Glomerular endothelial cell (primary cell): Measurements from ENCODE around the gene SPSB4. TPM values are rescaled to one million over a fixed set of nuclear protein-coding genes. Genes with fewer than 3 reads are reported as not detected.

Experiments used
- DNase-seq: peaks from one replicate; pipeline ENCODE4 v3.0.0-alpha.2; 2011; ENCODE audit warnings: low read depth, low spot score; ENCODE audit errors: extremely low read depth
- total RNA-seq: library from RNA; depleted of rRNA; stranded (reverse); fragments of >200 nt; gene quantifications from 2 replicates; pipeline ENCODE4 v1.2.3, GENCODE V29; 2015

The SPSB4 gene
- total RNA-seq, 1 donor from 2014 or later: not detected

DNA sequence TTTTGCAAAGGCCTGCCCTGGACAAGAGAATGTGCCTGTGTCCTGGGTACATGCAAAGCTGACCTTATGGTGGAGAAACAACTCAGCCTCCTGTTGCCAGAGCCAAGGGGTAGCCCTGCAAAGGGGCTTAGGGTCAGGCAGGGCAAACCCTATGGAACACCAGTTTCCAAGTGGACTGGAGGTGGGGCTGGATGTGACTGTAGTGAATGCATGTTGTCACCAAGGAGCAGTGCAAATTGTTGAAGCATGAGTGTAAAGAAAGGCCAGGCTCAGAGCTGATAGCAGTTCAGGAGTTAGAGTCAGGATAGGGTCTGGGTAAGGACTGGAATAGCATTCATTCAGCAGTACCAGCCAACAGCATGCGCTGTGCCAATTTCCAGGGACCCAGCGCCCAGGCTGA lies 97.6 kb downstream of the SPSB4 start:
- no peak for DNase-seq

DNA sequence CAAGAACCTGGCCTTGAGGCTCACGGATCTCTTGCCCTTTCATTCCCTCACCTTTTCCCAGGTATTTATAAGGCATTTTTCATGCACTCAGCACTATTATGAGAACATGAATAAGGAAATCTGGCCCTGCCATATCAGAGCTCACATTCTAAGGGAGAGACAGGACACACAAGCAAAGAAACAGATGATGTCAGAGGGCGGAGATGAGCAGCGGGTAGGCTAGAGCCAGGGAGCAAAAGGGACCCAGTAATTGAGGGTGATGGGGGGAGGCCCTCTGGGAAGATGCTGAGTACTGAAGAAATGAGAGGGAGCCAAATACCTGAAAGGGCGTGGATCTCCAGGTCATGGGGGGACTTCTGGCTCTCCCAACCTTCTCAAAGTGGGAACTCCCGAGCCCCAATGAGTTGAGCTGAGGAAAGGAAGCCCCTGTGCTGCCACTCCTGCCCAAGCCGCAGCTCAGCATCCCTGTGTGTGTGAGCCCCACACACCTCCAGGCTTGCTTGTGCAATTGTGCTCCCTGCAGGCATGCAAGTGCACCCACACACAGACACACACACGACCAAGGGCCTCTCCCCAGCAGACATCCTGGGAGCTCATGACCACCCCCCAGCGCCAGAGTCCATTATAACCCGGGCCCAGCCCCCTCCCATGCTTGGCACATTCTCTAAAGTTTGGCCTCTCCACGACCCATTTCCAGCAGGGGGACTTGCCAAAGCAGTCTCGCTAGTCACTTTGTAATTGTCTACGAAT lies 99.1 kb downstream of the SPSB4 start:
- DNase-seq: no peak

DNA sequence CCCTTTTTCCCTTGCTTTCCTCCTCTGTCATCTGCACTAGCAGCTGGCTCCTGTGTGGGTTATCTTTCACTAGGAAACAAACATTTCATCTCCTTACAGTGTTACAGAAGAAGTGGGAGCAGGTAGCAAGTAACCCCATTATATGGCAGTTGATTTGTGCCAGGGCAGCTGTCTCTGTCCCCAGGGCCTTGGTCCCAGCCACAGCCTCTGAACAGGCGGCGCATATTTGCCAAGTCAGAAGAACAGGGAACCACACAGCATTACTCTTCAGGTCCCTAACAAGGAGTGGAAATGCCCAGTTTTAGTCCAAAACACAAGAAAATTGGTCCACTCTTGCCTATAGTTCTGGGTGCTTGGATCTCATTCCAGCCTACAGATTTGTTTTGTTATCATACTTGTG lies 99.8 kb downstream of the SPSB4 start:
- DNase-seq: no peak

DNA sequence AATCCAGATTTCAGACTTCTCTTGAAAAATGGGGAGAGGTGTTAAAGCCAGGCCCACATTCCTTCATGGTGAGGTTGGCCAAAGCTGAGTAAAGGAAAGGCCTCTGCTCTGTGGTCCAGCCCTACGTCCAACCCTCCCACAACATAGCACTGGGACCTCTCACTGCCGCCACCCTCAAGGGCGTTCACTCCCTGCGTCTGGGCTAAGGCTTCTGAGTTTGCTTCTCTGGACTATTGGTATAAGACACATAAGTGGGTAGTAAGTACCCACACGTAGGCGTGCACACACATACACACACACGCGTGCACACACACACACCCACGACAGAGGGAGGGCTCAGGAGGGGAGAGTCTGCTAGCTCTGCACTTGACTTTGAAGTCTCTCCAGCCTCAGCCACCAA lies 100.3 kb downstream of the SPSB4 start:
- DNase-seq: no peak

DNA sequence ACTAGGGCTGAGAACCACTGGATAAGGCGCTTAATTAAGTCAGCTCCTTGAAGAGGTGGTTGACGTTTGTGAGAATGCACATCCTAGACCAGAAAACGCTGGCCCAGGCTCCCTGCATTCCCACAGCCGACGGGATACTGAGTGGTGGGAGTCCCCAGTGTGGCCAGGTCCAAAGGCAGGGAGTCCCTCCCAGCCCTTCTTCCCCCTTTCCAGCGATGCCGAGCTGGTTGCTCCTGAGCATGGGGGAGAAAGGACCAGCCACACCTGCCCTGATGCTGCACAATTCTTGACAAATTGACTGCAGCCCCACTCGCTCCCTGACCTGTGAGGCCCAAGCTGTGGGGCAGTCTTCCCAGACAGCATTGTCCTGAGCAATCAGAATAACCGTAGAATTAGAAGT lies 101.0 kb downstream of the SPSB4 start:
- DNase-seq: no peak

DNA sequence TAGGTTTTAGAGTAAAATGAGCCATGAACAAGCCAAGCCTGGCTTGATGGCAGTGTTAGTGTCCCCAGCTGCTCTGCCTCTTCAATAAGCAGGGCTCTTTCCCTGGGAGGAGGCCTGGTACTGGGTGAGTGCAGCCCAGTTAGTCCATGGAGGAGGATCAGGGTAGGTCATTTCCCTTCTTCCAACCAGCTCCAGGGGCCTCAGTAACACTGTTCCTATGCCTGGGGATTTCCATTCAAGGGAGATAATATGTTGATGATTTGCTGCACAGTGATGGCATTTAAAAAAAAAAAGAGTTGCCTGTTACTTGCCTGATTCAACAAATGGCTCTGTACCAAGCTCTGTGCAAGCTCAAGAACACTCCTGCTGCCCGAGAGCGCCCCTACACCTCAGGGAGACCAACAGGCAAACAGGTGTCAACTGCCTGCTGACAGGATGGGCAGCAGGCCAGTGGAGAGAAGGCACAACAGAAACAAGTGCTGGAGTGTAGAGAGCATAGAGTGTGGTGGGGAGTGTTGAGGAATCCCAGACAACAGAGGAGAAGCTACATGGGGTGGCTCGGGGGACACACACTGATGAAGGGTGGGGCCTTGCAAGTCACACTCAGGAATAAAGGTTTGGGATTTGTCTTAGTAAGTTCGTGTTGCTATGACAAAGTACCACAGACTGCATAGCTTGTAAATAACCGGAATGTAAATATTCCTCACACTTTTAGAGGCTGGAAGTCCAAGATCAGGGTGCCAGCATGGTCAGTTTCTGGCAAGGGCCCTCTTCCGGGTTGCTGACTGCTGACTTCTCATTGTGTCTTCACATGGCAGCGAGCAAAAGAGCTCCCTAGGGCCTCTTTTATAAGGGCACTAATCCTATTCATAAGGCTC lies 101.9 kb downstream of the SPSB4 start:
- DNase-seq: no peak

DNA sequence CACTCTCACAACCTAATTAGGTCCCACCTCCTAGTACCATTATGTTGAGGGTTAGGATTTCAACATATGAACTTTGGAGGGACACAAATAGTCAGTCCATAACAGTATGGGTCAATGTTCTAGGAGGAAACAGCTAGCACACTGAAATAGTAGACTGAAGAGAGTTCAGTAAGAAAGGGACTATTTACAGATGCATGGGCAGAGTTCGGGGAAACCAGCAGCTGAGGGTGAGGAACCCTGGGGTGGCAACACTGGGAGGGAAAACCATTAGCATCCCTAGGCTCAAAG lies 102.5 kb downstream of the SPSB4 start:
- no peak for DNase-seq

DNA sequence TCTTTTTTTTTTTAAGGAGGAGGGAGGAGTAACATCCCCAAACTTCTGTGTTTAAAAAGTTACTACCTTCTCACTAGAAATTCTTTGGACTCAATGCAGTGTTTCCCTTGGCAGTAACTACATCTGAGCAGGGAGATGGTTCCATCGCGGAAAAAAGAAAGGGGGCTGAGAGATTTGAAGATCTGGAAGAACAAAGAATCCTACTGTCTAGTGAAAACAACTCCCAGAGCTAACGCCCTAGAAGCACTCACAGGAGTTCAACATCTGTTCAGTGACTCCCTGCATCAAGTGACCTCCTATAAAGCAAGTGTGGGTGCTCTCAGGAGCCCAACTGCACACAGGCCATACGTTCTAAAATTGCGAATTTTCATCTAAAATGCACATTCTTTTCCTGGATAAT lies 113.7 kb downstream of the SPSB4 start:
- DNase-seq: no peak

DNA sequence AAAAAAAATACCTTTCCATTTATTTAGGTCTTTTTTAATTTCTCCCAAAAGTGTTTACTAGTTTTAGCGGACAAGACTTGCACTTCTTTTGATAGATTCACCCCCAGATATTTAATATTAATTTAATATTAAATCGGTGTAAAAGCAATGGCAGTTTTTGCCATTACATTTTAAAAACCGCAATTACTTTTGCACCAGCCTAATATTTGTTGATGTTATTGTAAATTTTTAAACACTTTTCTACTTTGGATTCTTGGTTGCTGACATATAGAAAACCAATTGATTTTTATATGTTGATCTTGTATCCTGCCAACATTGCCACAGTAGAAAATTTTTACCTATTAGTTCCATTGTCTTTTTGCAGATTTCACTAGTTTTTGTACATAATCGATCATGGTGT lies 116.5 kb downstream of the SPSB4 start:
- no peak for DNase-seq

DNA sequence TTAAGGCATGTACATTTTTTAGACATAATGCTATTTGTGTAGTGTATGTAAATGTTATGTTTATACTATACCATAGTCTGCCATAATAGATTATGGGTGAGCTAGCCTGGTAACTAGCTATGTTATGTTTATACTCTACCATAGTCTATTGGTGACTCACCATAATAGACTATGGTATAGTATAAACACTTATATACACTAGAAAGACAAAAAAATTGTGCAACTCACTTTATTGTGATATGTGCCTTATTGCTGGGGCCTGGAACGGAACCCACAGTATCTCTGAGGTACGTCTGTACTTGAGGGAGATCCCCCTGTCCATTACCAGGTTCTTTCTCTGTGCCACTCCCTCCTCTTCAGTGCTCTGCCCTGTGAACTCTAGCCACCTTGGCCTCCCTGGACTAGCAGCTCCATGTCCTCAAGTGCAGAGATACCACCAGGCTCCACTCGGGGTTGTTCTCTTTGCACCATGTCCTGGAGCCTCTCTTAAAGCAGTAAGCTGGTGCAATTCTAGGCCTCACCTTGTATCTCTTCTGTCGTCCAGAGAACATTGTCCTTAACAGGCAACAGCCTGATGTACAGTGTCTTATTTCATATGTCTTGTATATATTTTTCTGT lies 119.6 kb downstream of the SPSB4 start:
- no peak for DNase-seq

DNA sequence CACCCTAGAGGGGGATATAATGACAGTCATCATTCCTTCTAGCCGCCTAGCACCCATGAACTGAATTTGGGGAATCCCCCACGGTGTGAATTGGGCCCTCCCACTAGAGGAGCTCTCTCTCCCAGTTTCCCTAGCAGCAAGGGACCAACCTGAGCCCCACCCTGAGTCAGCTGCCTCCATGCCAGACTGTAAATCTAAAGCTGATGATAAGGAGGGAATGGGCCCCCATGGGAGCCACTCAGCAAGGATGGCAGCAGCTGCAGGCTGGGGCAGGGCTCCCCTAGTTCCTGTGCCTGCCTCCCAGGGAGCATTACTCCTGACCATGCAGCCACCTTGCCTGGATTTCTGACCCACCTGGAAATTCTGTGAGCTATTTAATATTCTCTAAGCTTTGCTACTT lies 123.5 kb downstream of the SPSB4 start:
- DNase-seq: no peak

DNA sequence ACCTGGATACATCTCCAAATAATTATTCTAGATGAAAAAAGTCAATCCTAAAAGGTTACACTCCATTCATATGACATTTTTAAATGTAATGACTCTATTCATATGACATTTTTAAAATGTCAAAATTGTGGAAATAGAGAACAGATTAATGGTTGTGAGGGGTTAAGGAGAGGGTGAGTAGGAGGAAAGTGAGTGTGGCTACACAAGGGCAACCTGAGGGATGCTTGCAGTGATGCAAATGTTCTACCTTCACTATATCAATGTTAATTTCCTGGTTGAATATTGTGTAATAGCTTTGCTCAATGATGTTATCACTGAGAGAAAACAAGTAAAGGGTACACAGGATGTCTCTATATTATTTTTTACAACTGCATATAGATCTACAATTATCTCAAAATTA lies 125.6 kb downstream of the SPSB4 start:
- no peak for DNase-seq

DNA sequence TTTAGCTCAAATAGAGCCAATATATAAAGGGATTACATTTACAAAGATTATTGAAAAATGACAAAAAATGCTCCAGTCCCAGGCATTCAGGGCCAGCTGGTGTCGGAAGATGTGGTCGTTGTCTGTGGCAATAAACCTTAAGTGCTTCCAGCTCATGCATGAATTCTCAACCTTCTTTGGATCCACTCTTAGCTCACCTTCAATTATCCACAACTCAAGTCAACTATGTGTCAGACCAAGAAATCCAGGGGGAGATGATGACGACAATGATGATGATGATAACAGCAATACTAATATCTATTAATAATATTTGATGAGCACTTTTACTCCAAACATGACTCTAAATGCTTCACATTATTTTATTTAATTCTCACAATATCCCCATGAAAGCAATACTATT lies 126.9 kb downstream of the SPSB4 start:
- DNase-seq: no peak

DNA sequence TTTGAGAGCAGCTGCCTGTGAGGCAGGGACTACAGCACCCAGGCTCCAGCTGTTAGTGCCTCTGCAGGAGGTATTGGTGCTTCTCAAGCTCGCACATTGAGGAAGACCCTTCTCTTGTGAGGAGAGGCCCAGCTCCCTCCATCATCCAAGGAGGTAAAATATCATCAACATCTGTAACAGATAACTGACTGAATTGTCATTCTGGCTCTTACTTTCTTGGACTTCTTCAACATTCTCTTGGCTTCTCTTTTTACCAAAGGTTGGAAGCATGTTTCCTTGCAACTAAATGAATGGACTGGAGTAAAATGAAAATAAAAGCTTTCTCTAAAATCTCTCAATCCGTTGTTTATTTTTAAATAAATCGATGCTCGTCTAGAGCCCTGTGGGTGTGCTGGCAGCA lies 127.4 kb downstream of the SPSB4 start:
- DNase-seq: no peak

DNA sequence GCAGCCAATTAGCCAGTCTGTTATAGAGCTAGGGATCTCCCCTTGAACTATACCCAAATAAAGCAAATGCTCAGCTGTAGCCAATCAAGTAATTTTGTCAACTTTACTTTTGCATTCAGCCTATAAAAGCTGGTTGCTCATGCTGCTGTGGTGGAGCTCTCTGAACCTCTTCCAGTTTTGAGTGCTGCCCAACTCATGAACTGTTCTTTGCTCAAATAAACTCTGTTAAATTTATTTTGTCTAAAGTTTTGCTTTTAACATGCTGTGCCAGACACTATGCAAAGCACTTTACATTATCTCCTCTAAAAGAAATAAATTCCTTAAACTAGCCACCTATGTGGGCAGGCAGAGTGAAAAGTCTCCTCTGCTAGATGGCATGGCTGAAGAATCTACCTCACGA lies 128.8 kb downstream of the SPSB4 start:
- no peak for DNase-seq

DNA sequence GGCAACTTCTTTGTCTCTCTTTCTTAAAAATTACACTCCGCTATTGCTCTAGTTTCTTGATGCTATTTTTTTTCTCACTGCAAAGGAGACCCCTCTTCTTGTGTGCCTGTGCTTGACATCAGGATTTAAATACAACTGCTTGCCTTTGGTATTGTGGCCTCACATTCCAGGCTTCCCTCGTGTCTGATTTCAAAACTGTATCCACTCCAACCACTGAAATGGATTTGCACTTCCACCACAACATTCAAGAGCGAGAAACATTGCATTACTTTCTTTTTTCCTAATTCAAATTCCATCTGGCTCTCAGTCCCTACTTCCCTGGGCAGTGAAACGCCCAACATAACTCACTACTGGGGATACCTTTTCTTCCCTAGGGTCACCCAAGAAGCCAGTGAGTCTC lies 130.0 kb downstream of the SPSB4 start:
- no peak for DNase-seq

DNA sequence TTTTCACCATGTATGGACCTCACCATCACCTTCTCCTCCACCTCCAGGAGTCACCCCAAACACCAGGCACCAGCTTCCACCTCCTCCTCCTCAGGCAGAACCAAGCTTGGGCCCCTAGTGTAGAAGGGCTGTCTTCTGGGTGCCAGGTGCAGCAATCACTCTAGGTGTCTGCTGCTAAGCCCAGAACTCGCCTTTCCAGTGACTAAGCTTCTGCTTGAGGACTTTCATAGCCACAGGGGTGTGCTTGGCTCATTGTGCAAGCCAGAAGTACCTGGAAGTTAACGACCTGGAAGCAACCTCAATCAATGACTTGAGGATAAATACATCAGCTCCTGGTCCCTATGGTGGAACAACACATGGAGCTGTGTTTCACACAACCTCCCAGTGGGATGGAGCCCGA lies 130.7 kb downstream of the SPSB4 start:
- DNase-seq: no peak

DNA sequence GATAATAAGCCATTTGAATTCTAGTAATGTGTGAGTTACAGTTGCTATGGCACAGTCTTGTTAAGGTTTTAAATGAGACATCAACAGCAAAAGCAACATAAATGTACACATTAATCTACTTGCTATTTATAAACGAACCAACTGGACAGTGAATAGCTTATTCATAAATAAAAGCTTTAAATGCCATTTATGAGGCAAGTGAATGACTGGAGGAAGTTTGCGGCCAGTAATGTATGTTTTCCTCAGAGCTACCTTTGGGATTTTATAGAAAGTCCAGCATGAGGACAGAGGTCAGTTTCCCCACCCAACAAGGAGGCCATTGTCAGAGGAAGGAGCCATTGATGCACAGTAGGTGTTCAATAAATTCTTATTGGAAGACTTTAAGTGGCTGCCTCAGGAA lies 132.5 kb downstream of the SPSB4 start:
- no peak for DNase-seq

DNA sequence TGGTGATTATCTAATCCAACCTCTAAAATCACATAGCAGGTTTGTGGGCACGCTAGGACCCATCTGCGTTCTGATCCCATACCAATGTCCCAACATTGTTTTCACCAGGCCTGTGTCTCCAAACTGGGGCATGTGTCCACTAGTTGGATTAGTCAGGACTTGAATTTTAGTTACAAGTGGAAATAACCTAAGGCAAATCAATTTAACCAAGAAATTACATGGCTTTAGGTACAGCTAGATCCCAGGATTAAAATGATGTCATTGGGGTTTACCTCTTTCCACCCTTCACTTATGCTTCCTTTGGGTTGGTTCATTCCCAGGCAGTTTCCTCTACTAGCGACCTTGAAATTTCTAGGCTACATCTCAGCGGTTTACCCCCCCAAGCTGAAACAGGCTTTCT lies 133.3 kb downstream of the SPSB4 start:
- no peak for DNase-seq

DNA sequence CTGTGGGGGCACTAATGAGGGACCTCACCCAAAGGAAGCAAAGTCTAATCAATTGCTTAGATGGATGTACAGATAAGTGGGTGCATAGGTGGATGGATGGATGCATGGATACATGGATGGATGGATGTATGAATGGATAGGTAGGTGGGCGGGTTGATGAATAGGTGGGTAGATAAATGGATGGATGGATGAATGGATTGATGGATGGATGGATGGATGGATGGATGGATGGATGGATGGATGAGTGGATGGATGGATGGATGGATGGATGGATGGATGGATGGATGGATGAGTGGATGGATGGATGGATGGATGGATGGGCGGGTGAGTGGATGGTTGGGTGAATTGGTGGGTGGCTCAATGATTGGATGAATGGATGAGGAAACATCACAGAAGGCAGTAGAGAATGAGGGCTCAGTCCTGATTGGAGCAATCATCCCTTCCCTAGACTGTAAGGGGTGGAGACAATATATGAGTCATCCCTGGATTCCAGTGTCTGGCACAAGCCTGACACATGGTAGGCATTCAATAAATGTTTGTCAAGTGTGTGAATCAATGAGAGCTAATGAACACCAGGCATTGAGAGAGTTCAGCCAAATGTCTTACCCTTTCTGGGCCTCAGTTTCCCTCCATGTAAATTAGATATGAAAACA lies 140.1 kb downstream of the SPSB4 start:
- DNase-seq: no peak

DNA sequence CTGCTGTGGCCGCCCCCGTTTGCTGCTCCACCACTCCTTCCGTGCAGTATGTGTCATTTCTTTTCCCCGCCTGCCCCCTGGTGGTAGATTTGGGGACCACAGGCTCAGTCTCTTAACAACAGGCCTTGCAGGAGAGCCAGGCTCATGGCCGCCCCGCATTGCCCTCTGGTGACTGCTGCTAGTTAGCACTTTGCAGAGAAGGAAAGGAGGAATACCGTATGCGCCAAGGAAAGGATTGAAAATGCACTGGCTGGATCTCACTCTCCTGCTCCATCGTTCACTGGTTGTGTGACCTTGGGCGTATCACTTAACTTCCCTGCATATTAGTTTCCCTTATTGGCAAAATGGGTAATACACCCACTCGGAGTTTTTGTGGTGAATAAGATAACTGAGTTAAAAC lies 141.2 kb downstream of the SPSB4 start:
- DNase-seq: peak; percentile 80
